ENCODE results near the gene CFAP45. TPM values are rescaled to one million over a fixed set of nuclear protein-coding genes. Genes with fewer than 3 reads are reported as not detected.

CFAP45 gene
- total RNA-seq, 1 experiment from 2014 or later: 0.48 TPM

GRCh38 chr1:159928491-159929050 lies 28.6 kb upstream of the CFAP45 start (continued):
- TF ChIP-seq AFF4 (CRISPR knock-in tag; IDR thresholded peaks at IDR 0.05; ENCODE audit: borderline replicate concordance): no peak
- no peak for TF ChIP-seq FOXJ3 (CRISPR knock-in tag; IDR thresholded peaks at IDR 0.05; ENCODE audit: borderline replicate concordance)
- TF ChIP-seq ATF6 (CRISPR knock-in tag; IDR thresholded peaks at IDR 0.05): no peak
- TF ChIP-seq CDX4 (CRISPR knock-in tag; IDR thresholded peaks at IDR 0.05; ENCODE audit: borderline replicate concordance): no peak
- TF ChIP-seq ZNF532 (CRISPR knock-in tag; IDR thresholded peaks at IDR 0.05; ENCODE audit: borderline replicate concordance): no peak
- TF ChIP-seq USF2 (CRISPR knock-in tag; IDR thresholded peaks at IDR 0.05): no peak
- no peak for TF ChIP-seq IRF1 (CRISPR knock-in tag; IDR thresholded peaks at IDR 0.05)

GRCh38 chr1:159927849-159928431 lies 28.0 kb upstream of the CFAP45 start:
- CTCF ChIA-PET: interaction anchor here (0.8 to 1.3 kb wide), 2 partner anchors 79 to 171 kb away, joined by 5 read pairs; partner anchors contain the start of gene IGSF8
- TF ChIP-seq ERG (CRISPR knock-in tag; IDR thresholded peaks at IDR 0.05) (no peak), MYBL2 (CRISPR knock-in tag; IDR thresholded peaks at IDR 0.05) (no peak), GABPB1 (CRISPR knock-in tag; IDR thresholded peaks at IDR 0.05) (no peak), HMGA2 (CRISPR knock-in tag; IDR thresholded peaks at IDR 0.05) (no peak), IRF2 (CRISPR knock-in tag; IDR thresholded peaks at IDR 0.05; ENCODE audit: borderline replicate concordance, low read depth) (no peak), SOX15 (CRISPR knock-in tag; IDR thresholded peaks at IDR 0.05) (no peak), USF2 (CRISPR knock-in tag; IDR thresholded peaks at IDR 0.05) (no peak), NFATC4 (CRISPR knock-in tag; IDR thresholded peaks at IDR 0.05) (no peak), PREB (CRISPR knock-in tag; IDR thresholded peaks at IDR 0.05; ENCODE audit: borderline replicate concordance) (no peak), ATF1 (CRISPR knock-in tag; IDR thresholded peaks at IDR 0.05) (no peak)

More at GRCh38 chr1:159927849-159928431, 28.0 kb upstream of the CFAP45 start:
- POLR2A ChIA-PET: no interaction called here
- DNase-seq (ENCODE audit: low spot score): no peak
- H3K4me1 Mint-ChIP-seq: peaks cover 27% of the 10 kb centered on the region
- no peak overlapping the region for H3K4me3 Mint-ChIP-seq
- H3K9me3 Mint-ChIP-seq: no peaks in the 10 kb centered on the region
- H3K27me3 Mint-ChIP-seq (ENCODE audit: low read depth): peaks cover 18% of the 10 kb centered on the region
- peaks cover 23% of the 10 kb centered on the region for H3K36me3 Mint-ChIP-seq
- no peak for ATAC-seq
- no peak overlapping the region for H3K27ac Mint-ChIP-seq
